Activated CD4-positive, alpha-beta T cell treated with anti-CD3 and anti-CD28 coated beads for 24 hours (primary cell): ENCODE data around the gene TRIM17.
A peak's percentile ranks its signal among the peaks of the same experiment; 100 is the strongest.

Experiments used
- DNase-seq, 2 donors: peaks; one replicate each; pipeline ENCODE4 v3.0.0-alpha.2; 2020; ENCODE audit warnings: low read depth in 2 of 2

Gene TRIM17

GRCh38 chr1:228378873-228379460 lies 37.7 kb downstream of the TRIM17 start:
- DNase-seq = no peak

- DNase-seq = peak; percentile 39 to 45
These were observed 38.4 kb downstream of the TRIM17 start for GRCh38 chr1:228378090-228378872.

GRCh38 chr1:228377664-228378089 lies 39.0 kb downstream of the TRIM17 start:
- no peak for DNase-seq

GRCh38 chr1:228376651-228377631 lies 39.7 kb downstream of the TRIM17 start:
- DNase-seq = no peak

- DNase-seq = no peak
These were observed 40.4 kb downstream of the TRIM17 start for GRCh38 chr1:228376262-228376628.

- no peak for DNase-seq
These were observed 40.9 kb downstream of the TRIM17 start for GRCh38 chr1:228375578-228376261.

- DNase-seq = no peak
These were observed 41.7 kb downstream of the TRIM17 start for GRCh38 chr1:228374711-228375577.

GRCh38 chr1:228373681-228374571 lies 42.7 kb downstream of the TRIM17 start:
- DNase-seq = no peak

- no peak for DNase-seq
These were observed 43.5 kb downstream of the TRIM17 start for GRCh38 chr1:228373004-228373680.

- DNase-seq = no peak
These were observed 44.3 kb downstream of the TRIM17 start for GRCh38 chr1:228372183-228373003.

- DNase-seq = no peak
These were observed 44.9 kb downstream of the TRIM17 start for GRCh38 chr1:228371741-228372182.

- no peak for DNase-seq
These were observed 45.5 kb downstream of the TRIM17 start for GRCh38 chr1:228370941-228371740.

GRCh38 chr1:228370439-228370940 lies 46.2 kb downstream of the TRIM17 start:
- no peak for DNase-seq

- DNase-seq = no peak
These were observed 46.8 kb downstream of the TRIM17 start for GRCh38 chr1:228369608-228370438.

GRCh38 chr1:228368801-228369607 lies 47.7 kb downstream of the TRIM17 start:
- no peak for DNase-seq
